HEK293 (cell line): ENCODE data around the gene IGF1R.
"Not testable (repeated sequence)": the region's sequence is repeated elsewhere in the genome, so short reads cannot be mapped to it uniquely, and the experiment has no call there.

ENCODE experiments used
- CTCF ChIA-PET: fragments of 350-600 bp; formaldehyde crosslinking; extraction: SDS; loops from one replicate; lab custom pipeline; 2021; ENCODE audit warnings: antibody characterized with exemption; lab: Yijun Ruan, JAX
- POLR2A ChIA-PET: fragments of 300-600 bp; formaldehyde crosslinking; extraction: SDS; loops from one replicate; lab custom pipeline; 2020; ENCODE audit warnings: antibody characterized with exemption, inconsistent platforms; lab: Yijun Ruan, JAX
- H3K27ac ChIP-seq: fragments of 200-500 bp; sonication (Bioruptor generic); 2 replicates; pipeline ENCODE4 v1.5.1; 2014; ENCODE audit warnings: low read depth, low read length, control low read depth, inconsistent platforms; ENCODE audit errors: extremely low read depth
- H3K36me3 ChIP-seq, 2 experiments: fragments of 200-500 bp in 1 of 2; sonication (Bioruptor generic) in 1 of 2; 1 replicate in 1 of 2; 2 replicates in 1 of 2; pipeline ENCODE4 v1.5.1; 2014 to 2017; ENCODE audit warnings: inconsistent platforms in 2 of 2, low read length in 2 of 2; ENCODE audit not compliant: control insufficient read depth in 2 of 2, insufficient read depth in 1 of 2
- H3K4me1 ChIP-seq: fragments of 200-500 bp; sonication (Bioruptor generic); 2 replicates; pipeline ENCODE4 v1.5.1; 2014; ENCODE audit warnings: mild to moderate bottlenecking, low read length, inconsistent platforms; ENCODE audit not compliant: control insufficient read depth, insufficient read depth
- H3K4me3 ChIP-seq: 2 replicates; pipeline ENCODE4 v1.5.1; 2011; ENCODE audit warnings: low read depth, mild to moderate bottlenecking, control low read depth, low read length, moderate library complexity
- H3K9me3 ChIP-seq: fragments of 200-500 bp; sonication (Bioruptor generic); 2 replicates; pipeline ENCODE4 v1.5.1; 2014; ENCODE audit warnings: low read depth, low read length, inconsistent platforms; ENCODE audit not compliant: control insufficient read depth, insufficient read depth
- GFI1B ChIP-seq: fragments of 450-650 bp; formaldehyde crosslinking; IDR thresholded peaks from 2 replicates; pipeline ENCODE4 v1.5.1; 2016; ENCODE audit warnings: missing biosample characterization, missing genetic modification characterization
- KLF16 ChIP-seq: fragments of 450-650 bp; formaldehyde crosslinking; IDR thresholded peaks from 2 replicates; pipeline ENCODE4 v1.5.1; 2017; ENCODE audit warnings: missing biosample characterization, missing genetic modification characterization
- SCRT2 ChIP-seq: fragments of 450-650 bp; formaldehyde crosslinking; IDR thresholded peaks from 2 replicates; pipeline ENCODE4 v1.5.1; 2016; ENCODE audit warnings: missing biosample characterization, missing genetic modification characterization
- ZNF202 ChIP-seq: fragments of 450-650 bp; formaldehyde crosslinking; IDR thresholded peaks from 2 replicates; pipeline ENCODE4 v1.5.1; 2016; ENCODE audit warnings: missing biosample characterization, missing genetic modification characterization, borderline replicate concordance
- ZNF777 ChIP-seq: fragments of 450-650 bp; formaldehyde crosslinking; IDR thresholded peaks from 2 replicates; pipeline ENCODE4 v1.5.1; 2017; ENCODE audit warnings: missing biosample characterization, missing genetic modification characterization, borderline replicate concordance
- TF ChIP-seq, protein P1 (sequence below): fragments of 450-650 bp; formaldehyde crosslinking; IDR thresholded peaks from 2 replicates; pipeline ENCODE4 v1.5.1; 2016; ENCODE audit warnings: missing biosample characterization, missing genetic modification characterization
- TF ChIP-seq, protein P2 (sequence below): fragments of 450-650 bp; formaldehyde crosslinking; IDR thresholded peaks from 2 replicates; pipeline ENCODE4 v1.5.1; 2016; ENCODE audit warnings: missing biosample characterization, missing genetic modification characterization
- TF ChIP-seq, protein P3 (sequence below): fragments of 450-650 bp; formaldehyde crosslinking; IDR thresholded peaks from 2 replicates; pipeline ENCODE4 v1.5.1; 2016; ENCODE audit warnings: missing biosample characterization, missing genetic modification characterization

The IGF1R gene

DNA sequence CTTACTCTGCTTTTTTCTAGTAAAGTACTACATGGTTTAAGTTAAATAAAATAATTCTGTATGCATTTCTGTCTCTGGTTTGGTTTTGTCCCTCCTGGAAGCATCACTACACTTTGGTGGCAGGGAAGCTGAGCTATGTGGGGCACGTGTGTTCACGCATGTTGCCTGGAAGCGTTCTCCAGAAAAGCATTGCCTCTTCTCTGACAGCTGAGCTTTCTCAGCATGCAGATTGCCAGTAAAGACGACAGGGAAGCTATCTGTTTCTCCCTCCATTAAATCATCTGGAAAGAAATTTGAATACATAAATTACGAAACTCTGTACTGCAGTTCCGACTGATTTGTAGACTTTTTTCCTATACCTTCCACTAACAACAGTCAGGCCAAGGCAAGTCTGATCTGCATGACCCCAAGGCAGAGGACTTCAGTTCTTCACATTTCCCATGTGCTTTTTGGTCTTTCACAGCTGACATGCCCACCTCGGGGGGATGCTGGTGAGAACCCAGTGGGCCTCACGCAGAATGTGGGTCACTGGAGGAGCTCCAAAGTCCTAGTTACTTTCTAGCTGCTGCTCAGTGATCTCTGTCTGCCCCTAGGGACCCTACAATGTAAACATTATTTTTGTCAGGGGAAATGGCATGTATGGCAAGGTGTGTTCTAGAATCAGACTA lies 316.3 kb downstream of the IGF1R start:
- CTCF ChIA-PET = interaction anchor here (0.6 to 1.0 kb wide), 2 partner anchors 518 to 740 kb away, joined by 3 to 4 read pairs; no protein-coding TSS in a partner anchor
- no peak overlapping the region for H3K4me3 ChIP-seq
- TF ChIP-seq KLF16 (tag by site-specific recombination) = no peak
- TF ChIP-seq, protein P1, sequence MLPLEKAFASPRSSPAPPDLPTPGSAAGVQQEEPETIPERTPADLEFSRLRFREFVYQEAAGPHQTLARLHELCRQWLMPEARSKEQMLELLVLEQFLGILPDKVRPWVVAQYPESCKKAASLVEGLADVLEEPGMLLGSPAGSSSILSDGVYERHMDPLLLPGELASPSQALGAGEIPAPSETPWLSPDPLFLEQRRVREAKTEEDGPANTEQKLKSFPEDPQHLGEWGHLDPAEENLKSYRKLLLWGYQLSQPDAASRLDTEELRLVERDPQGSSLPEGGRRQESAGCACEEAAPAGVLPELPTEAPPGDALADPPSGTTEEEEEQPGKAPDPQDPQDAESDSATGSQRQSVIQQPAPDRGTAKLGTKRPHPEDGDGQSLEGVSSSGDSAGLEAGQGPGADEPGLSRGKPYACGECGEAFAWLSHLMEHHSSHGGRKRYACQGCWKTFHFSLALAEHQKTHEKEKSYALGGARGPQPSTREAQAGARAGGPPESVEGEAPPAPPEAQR = no peak
- no peaks in the 10 kb centered on the region for H3K9me3 ChIP-seq
- H3K4me1 ChIP-seq = no peaks in the 10 kb centered on the region
- peaks cover 3 to 36% of the 10 kb centered on the region in 2 experiments; a peak in 1 of 3 replicates for H3K36me3 ChIP-seq
- no peak overlapping the region for H3K27ac ChIP-seq
- POLR2A ChIA-PET = no interaction called here

DNA sequence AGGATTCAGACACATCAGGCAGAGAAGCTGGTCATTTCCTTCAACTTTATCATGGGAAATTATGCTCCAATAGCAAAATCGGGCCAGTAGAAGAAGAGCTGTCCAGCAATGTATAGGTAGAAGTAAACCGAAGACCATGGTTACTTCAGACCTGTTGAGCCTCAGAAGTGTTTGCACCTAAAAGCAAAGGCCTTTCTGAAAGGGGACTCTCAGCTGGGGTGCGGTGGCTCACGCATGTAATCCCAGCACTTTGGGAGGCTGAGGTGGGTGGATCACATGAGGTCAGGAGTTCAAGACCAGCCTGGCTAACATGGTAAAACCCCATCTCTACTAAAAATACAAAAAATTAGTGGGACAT lies 316.8 kb downstream of the IGF1R start:
- POLR2A ChIA-PET = interaction anchor here (0.5 to 0.6 kb wide), 2 partner anchors 232 to 491 kb away, joined by 3 read pairs; no protein-coding TSS in a partner anchor
- H3K36me3 ChIP-seq = peaks cover 0 to 30% of the 10 kb centered on the region in 2 experiments; a peak in 1 of 3 replicates
- H3K27ac ChIP-seq, CTCF ChIA-PET, H3K4me1 ChIP-seq, H3K4me3 ChIP-seq, H3K9me3 ChIP-seq: not testable (repeated sequence)
- TF ChIP-seq, protein P2, sequence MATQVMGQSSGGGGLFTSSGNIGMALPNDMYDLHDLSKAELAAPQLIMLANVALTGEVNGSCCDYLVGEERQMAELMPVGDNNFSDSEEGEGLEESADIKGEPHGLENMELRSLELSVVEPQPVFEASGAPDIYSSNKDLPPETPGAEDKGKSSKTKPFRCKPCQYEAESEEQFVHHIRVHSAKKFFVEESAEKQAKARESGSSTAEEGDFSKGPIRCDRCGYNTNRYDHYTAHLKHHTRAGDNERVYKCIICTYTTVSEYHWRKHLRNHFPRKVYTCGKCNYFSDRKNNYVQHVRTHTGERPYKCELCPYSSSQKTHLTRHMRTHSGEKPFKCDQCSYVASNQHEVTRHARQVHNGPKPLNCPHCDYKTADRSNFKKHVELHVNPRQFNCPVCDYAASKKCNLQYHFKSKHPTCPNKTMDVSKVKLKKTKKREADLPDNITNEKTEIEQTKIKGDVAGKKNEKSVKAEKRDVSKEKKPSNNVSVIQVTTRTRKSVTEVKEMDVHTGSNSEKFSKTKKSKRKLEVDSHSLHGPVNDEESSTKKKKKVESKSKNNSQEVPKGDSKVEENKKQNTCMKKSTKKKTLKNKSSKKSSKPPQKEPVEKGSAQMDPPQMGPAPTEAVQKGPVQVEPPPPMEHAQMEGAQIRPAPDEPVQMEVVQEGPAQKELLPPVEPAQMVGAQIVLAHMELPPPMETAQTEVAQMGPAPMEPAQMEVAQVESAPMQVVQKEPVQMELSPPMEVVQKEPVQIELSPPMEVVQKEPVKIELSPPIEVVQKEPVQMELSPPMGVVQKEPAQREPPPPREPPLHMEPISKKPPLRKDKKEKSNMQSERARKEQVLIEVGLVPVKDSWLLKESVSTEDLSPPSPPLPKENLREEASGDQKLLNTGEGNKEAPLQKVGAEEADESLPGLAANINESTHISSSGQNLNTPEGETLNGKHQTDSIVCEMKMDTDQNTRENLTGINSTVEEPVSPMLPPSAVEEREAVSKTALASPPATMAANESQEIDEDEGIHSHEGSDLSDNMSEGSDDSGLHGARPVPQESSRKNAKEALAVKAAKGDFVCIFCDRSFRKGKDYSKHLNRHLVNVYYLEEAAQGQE (tag by site-specific recombination) = 0 out of 2 replicates have a peak, but pooled peaks have one; percentile 36
- peak; percentile 50; the same call in 1 of the 2 replicates for TF ChIP-seq SCRT2 (tag by site-specific recombination)

DNA sequence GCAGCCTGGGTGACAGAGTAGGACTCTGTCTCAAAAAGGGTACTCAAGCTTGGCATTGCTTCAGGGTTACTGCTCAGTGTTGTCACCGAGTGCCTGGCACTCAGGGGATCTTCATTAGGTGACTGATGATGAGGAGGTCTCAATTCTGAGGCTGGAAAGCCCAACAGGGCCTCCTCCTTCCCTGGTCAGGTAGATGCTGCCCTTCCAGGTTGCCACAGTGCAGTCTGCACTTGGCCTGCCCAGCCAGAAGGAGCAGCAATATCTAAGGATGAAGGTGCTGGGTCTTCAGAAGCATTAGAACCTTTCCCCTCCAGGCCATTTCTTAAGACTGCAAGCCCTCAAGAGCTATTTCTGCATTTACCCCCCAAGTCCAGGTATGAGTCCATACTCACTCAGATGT lies 317.3 kb downstream of the IGF1R start:
- peaks cover 0 to 26% of the 10 kb centered on the region in 2 experiments; a peak in 1 of 3 replicates for H3K36me3 ChIP-seq
- CTCF ChIA-PET = no interaction called here
- POLR2A ChIA-PET = interaction anchor here (0.5 to 1.0 kb wide), 3 partner anchors 64 to 491 kb away, joined by 3 read pairs; no protein-coding TSS in a partner anchor
- H3K27ac ChIP-seq = no peak overlapping the region
- no peaks in the 10 kb centered on the region for H3K9me3 ChIP-seq
- TF ChIP-seq ZNF202 (tag by site-specific recombination) (no peak), ZNF777 (no peak), GFI1B (no peak)
- TF ChIP-seq, protein P3, sequence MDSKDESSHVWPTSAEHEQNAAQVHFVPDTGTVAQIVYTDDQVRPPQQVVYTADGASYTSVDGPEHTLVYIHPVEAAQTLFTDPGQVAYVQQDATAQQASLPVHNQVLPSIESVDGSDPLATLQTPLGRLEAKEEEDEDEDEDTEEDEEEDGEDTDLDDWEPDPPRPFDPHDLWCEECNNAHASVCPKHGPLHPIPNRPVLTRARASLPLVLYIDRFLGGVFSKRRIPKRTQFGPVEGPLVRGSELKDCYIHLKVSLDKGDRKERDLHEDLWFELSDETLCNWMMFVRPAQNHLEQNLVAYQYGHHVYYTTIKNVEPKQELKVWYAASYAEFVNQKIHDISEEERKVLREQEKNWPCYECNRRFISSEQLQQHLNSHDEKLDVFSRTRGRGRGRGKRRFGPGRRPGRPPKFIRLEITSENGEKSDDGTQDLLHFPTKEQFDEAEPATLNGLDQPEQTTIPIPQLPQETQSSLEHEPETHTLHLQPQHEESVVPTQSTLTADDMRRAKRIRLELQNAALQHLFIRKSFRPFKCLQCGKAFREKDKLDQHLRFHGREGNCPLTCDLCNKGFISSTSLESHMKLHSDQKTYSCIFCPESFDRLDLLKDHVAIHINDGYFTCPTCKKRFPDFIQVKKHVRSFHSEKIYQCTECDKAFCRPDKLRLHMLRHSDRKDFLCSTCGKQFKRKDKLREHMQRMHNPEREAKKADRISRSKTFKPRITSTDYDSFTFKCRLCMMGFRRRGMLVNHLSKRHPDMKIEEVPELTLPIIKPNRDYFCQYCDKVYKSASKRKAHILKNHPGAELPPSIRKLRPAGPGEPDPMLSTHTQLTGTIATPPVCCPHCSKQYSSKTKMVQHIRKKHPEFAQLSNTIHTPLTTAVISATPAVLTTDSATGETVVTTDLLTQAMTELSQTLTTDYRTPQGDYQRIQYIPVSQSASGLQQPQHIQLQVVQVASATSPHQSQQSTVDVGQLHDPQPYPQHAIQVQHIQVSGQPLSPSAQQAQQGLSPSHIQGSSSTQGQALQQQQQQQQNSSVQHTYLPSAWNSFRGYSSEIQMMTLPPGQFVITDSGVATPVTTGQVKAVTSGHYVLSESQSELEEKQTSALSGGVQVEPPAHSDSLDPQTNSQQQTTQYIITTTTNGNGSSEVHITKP (tag by site-specific recombination) = peak; percentile 65
- H3K4me3 ChIP-seq = no peak overlapping the region
- H3K4me1 ChIP-seq = no peaks in the 10 kb centered on the region
